SK-N-MC (cell line): ENCODE data around the gene SAMD11.

Source experiments
- DNase-seq: peaks from one replicate; pipeline ENCODE4 v3.0.0-alpha.2; 2011; ENCODE audit warnings: low read depth, low spot score
- H3K27ac ChIP-seq: fragments of 200-600 bp; sonication (generic); 2 replicates; pipeline ENCODE4 v1.5.1; 2016; ENCODE audit warnings: mixed run types
- H3K36me3 ChIP-seq: fragments of 200-600 bp; sonication (generic); 2 replicates; pipeline ENCODE4 v1.6.1; 2017; ENCODE audit warnings: antibody characterized with exemption, low read length, mixed read lengths; ENCODE audit not compliant: insufficient read depth
- H3K4me3 ChIP-seq: fragments of 200-600 bp; sonication (generic); 2 replicates; pipeline ENCODE4 v1.5.1; 2016
- H3K9ac ChIP-seq: fragments of 200-600 bp; sonication (generic); 2 replicates; pipeline ENCODE4 v1.8.0; 2017; ENCODE audit warnings: mixed run types, mixed read lengths; ENCODE audit not compliant: insufficient read length
- H3K9me3 ChIP-seq: fragments of 200-600 bp; sonication (generic); 2 replicates; pipeline ENCODE4 v1.6.1; 2017; ENCODE audit warnings: low read depth, mild to moderate bottlenecking, antibody characterized with exemption, low read length, moderate library complexity, mixed read lengths
- EZH2 ChIP-seq: fragments of 200-600 bp; sonication (generic); IDR thresholded peaks from one replicate; pipeline ENCODE4 v1.6.1; 2017; ENCODE audit warnings: antibody characterized with exemption
- FOXP2 ChIP-seq: optimal IDR thresholded peaks from 2 replicates; pipeline ENCODE3; 2011; ENCODE audit warnings: mild to moderate bottlenecking, moderate library complexity; ENCODE audit not compliant: insufficient read depth; ENCODE audit errors: extremely low read length, control extremely low read depth
- POLR2AphosphoS5 ChIP-seq: IDR thresholded peaks from 2 replicates; pipeline ENCODE4 v1.6.1; 2012; ENCODE audit warnings: mild to moderate bottlenecking, low read depth, low read length, borderline replicate concordance

Gene SAMD11

DNA sequence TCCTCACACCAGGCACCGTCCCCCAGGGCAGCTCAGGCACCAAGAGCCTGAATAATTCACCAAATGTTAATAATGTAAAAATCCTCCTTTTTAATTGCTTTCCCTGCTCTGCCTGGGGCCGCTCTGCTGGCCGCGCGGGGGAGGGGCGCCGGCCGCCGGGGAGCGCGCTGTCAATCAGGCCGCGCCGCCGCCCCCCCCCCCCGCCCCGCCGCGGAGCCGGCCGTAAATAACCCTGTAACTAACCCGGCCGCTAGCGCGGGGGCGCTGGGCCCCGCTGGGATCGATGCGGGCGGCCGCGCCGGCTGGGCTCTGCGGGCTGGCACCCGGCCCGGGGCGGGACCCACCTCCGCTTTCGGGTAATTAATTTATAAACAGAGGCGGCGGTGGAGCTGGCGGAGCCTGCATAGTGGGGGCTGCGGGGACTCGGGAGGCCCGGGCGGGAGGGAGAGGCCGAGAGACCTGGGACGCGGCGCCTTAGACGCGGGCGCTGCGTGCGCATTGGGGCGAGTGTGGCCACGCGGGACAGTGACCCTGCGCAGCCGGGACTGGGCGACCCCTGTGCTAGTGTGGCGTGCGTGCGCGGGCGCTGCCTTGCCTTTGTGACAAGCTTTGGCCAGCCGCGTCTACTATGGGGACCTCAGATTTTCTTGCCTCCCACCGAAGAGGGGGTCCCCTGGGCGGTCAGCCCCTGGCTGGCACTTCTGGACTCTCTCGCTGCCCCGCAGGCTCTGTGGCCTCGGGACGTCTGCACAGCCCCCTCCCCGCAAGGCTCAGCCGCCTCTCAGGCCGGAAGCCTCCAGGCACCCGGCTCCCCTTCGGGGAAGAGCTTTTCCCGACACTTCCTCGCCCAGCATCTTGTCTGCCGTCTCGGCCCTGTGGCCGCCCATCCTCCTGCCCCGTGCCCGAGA, 16.6 kb downstream of the SAMD11 start:
- peak overlapping the region; percentile 77 for H3K4me3 ChIP-seq
- H3K36me3 ChIP-seq, result peaks cover 16% of the 10 kb centered on the region
- peak overlapping the region; percentile 45 for H3K9ac ChIP-seq
- no peak for DNase-seq
- peak; percentile 41 for TF ChIP-seq POLR2AphosphoS5
- TF ChIP-seq FOXP2, result no peak
- peak overlapping the region; percentile 85 for H3K27ac ChIP-seq
- no peaks in the 10 kb centered on the region for H3K9me3 ChIP-seq

- H3K9me3 ChIP-seq, result no peaks in the 10 kb centered on the region
- peaks cover 23% of the 10 kb centered on the region for H3K36me3 ChIP-seq
- DNase-seq, result no peak
- peak overlapping the region; percentile 82 for H3K27ac ChIP-seq
- TF ChIP-seq FOXP2, result no peak
- peak overlapping the region; percentile 77 for H3K4me3 ChIP-seq
- peak overlapping the region; percentile 45 for H3K9ac ChIP-seq
Observed at GRCh38 chr1:941015-941587, 17.4 kb downstream of the SAMD11 start.

DNA sequence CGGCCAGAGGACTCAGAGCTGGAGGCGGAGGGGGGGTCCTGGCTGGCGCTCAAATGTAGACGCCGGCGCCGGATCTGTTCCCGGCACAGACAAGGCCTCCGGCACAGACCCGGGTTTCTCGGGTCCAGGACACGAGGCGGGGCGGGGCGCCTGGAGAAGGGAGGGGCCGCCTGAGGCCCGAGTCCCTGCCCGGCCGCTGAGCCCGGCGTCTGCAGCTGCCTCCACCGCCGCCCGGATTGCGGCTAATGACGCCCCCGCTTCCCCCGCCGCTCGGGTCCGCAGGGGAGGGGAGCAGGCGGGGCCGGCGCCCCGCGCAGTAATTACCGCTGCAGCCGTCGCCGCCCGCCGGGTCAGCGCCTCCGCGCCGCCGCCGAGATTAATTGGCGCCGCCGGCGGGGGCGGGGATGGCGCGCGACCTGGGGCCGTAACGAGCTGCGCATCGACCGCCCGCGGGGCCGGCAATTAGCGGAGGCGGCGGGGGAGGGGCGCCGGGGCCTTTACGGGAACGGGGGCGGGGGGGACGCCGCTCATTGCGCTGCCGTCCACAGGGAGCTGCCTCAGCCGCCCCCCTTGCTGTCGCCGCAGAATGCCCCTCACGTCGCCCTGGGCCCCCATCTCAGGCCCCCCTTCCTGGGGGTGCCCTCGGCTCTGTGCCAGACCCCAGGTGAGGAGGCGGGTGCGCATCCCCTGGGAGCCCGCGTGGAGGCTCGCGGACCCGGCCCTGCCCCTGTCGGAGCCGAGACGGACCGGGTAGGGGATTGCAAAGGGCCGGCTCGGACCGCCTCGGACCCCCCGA, 18.1 kb downstream of the SAMD11 start:
- Histone ChIP-seq H3K9ac (peak overlapping the region; percentile 45), H3K27ac (peak overlapping the region; percentile 82), H3K36me3 (peaks cover 26% of the 10 kb centered on the region), H3K4me3 (peak overlapping the region; percentile 77), H3K9me3 (no peaks in the 10 kb centered on the region)
- TF ChIP-seq FOXP2 (no peak), POLR2AphosphoS5 (peak; percentile 67), EZH2 (no peak)
- DNase-seq, result no peak

GRCh38 chr1:942411-942821, 18.7 kb downstream of the SAMD11 start:
- peak overlapping the region; percentile 82 for H3K27ac ChIP-seq
- TF ChIP-seq FOXP2, result no peak
- no peak for TF ChIP-seq POLR2AphosphoS5
- TF ChIP-seq EZH2, result no peak
- H3K36me3 ChIP-seq, result peaks cover 32% of the 10 kb centered on the region
- peak overlapping the region; percentile 77 for H3K4me3 ChIP-seq
- DNase-seq, result no peak
- peak overlapping the region; percentile 35 for H3K9ac ChIP-seq
- no peaks in the 10 kb centered on the region for H3K9me3 ChIP-seq

DNA sequence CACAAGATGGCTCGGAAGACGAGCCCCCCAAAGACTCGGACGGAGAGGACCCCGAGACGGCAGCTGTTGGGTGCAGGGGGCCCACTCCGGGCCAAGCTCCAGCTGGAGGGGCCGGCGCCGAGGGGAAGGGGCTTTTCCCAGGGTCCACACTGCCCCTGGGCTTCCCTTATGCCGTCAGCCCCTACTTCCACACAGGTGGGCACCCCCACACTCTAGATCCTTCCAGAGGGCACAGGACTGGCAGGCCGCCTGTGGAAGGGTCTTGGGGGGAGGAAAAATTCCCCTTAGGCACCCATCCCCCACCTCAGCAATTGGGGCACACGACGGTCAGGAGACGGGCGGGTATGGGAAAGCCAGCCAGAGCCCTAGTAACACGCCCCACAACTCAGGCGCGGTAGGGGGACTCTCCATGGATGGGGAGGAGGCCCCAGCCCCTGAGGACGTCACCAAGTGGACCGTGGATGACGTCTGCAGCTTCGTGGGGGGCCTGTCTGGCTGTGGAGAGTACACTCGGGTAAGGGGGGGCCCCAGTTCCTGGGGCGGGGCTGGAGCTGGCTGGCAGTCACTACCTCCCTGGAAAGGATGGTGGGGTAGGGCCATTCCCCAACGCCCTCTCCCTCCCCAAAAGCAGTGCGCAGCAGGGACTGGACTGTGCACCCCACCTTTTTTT, 19.3 kb downstream of the SAMD11 start:
- no peaks in the 10 kb centered on the region for H3K9me3 ChIP-seq
- peak overlapping the region; percentile 82 for H3K27ac ChIP-seq
- TF ChIP-seq POLR2AphosphoS5 (peak; percentile 75; the same call in 1 of the 2 replicates), FOXP2 (no peak)
- peaks cover 37% of the 10 kb centered on the region for H3K36me3 ChIP-seq
- H3K4me3 ChIP-seq, result peak overlapping the region; percentile 77
- peak overlapping the region; percentile 35 for H3K9ac ChIP-seq
- no peak for DNase-seq

- TF ChIP-seq FOXP2 (no peak), POLR2AphosphoS5 (peak; percentile 1; the same call in 1 of the 2 replicates)
- peak overlapping the region; percentile 77; the same call in 1 of the 2 replicates for H3K4me3 ChIP-seq
- H3K27ac ChIP-seq, result peak overlapping the region; percentile 82
- no peaks in the 10 kb centered on the region for H3K9me3 ChIP-seq
- H3K9ac ChIP-seq, result no peak overlapping the region
- peaks cover 38% of the 10 kb centered on the region for H3K36me3 ChIP-seq
- no peak for DNase-seq
Observed at GRCh38 chr1:943545-944340, 20.0 kb downstream of the SAMD11 start.
